ENCODE measurements around the gene RPUSD1. TPM values are rescaled to one million over a fixed set of nuclear protein-coding genes. Genes with fewer than 3 reads are reported as not detected.
"Not testable (repeated sequence)": the region's sequence is repeated elsewhere in the genome, so short reads cannot be mapped to it uniquely, and the experiment has no call there.

The RPUSD1 gene
- polyA plus RNA-seq (2013, experiment 1 of 2), result 20.2 TPM
- polyA plus RNA-seq (2013, experiment 2 of 2), result 20.1 TPM

- Histone ChIP-seq H2BK120ac (ENCODE audit: low read depth, low read length) (no peak within 1 kb of the TSS), H3K36me3 (ENCODE audit: control insufficient read depth in 1 of 2, insufficient read depth in 2 of 2, low read depth in 1 of 2, low read length in 2 of 2) (peaks cover 8 to 75% of the 10 kb centered on the region in 2 experiments), H2BK5ac (ENCODE audit: low read depth, low read length, poor library complexity, severe bottlenecking) (no peak within 1 kb of the TSS), H3K9ac (ENCODE audit: low read length) (peak within 1 kb of the TSS; percentile 90), H3K14ac (ENCODE audit: low read length in 2 of 2) (peak within 1 kb of the TSS in 1 of 2 experiments; percentile 88), H3K4me1 (ENCODE audit: control insufficient read depth, insufficient read depth, low read depth, low read length) (peaks cover 35% of the 10 kb centered on the region), H3K23ac (ENCODE audit: low read length in 2 of 2) (peak within 1 kb of the TSS; percentile 23 to 30), H3K4me2 (ENCODE audit: low read length, poor library complexity, severe bottlenecking) (peak within 1 kb of the TSS; percentile 95), H2AFZ (ENCODE audit: low read depth, low read length) (peak within 1 kb of the TSS; percentile 56), H3K27me3 (ENCODE audit: control insufficient read depth in 1 of 2, insufficient read depth in 1 of 2, low read length in 2 of 2) (peaks cover 0 to 8% of the 10 kb centered on the region in 2 experiments), H3K27ac (ENCODE audit: low read length, poor library complexity, severe bottlenecking) (no peak within 1 kb of the TSS), H4K91ac (ENCODE audit: low read length) (peak within 1 kb of the TSS; percentile 47), H2AK5ac (ENCODE audit: low read length, severe bottlenecking) (no peak within 1 kb of the TSS), H2BK12ac (ENCODE audit: low read length in 2 of 2) (peak within 1 kb of the TSS in 1 of 2 experiments; percentile 24), H3K9me3 (ENCODE audit: control insufficient read depth, low read length) (no peaks in the 10 kb centered on the region), H3K4ac (ENCODE audit: low read depth in 1 of 2, low read length in 2 of 2) (peak within 1 kb of the TSS in 1 of 2 experiments; percentile 51), H3K4me3 (ENCODE audit: insufficient read depth in 1 of 2, low read depth in 1 of 2, low read length in 2 of 2) (peak within 1 kb of the TSS; percentile 91 to 95), H2BK15ac (ENCODE audit: low read depth, poor library complexity, severe bottlenecking) (peak within 1 kb of the TSS; percentile 30), H3K18ac (ENCODE audit: low read depth in 1 of 2, low read length in 2 of 2) (peak within 1 kb of the TSS; percentile 71 to 91), H4K8ac (ENCODE audit: low read length) (peak within 1 kb of the TSS; percentile 75), H3K79me1 (replicated peaks; ENCODE audit: low read length, poor library complexity, severe bottlenecking) (peaks cover 39% of the 10 kb centered on the region)
- WGBS, result 0% methylated on average over 8 of the region's 45 CpGs
- peak; percentile 24 for DNase-seq
These were observed at the start of gene RPUSD1 for GRCh38 chr16:787978-788398. Gene RPUSD1 (minus strand): TSS chr16:788381. CDS start chr16:787737, 644 bp downstream.

- not testable (repeated sequence) for H3K4me3 ChIP-seq (ENCODE audit: insufficient read depth in 1 of 2, low read depth in 1 of 2, low read length in 2 of 2); H4K91ac ChIP-seq (ENCODE audit: low read length); H3K4me2 ChIP-seq (ENCODE audit: low read length, poor library complexity, severe bottlenecking); H2BK5ac ChIP-seq (ENCODE audit: low read depth, low read length, poor library complexity, severe bottlenecking); H3K27ac ChIP-seq (ENCODE audit: low read length, poor library complexity, severe bottlenecking); H3K14ac ChIP-seq (ENCODE audit: low read length in 2 of 2); H3K4me1 ChIP-seq (ENCODE audit: control insufficient read depth, insufficient read depth, low read depth, low read length); H3K9ac ChIP-seq (ENCODE audit: low read length); H3K79me1 ChIP-seq (replicated peaks; ENCODE audit: low read length, poor library complexity, severe bottlenecking); H3K23ac ChIP-seq (ENCODE audit: low read length in 2 of 2); H2AFZ ChIP-seq (ENCODE audit: low read depth, low read length); H3K36me3 ChIP-seq (ENCODE audit: control insufficient read depth in 1 of 2, insufficient read depth in 2 of 2, low read depth in 1 of 2, low read length in 2 of 2); DNase-seq; H3K18ac ChIP-seq (ENCODE audit: low read depth in 1 of 2, low read length in 2 of 2); H2AK5ac ChIP-seq (ENCODE audit: low read length, severe bottlenecking); H2BK12ac ChIP-seq (ENCODE audit: low read length in 2 of 2); H3K4ac ChIP-seq (ENCODE audit: low read depth in 1 of 2, low read length in 2 of 2); H2BK120ac ChIP-seq (ENCODE audit: low read depth, low read length); H4K8ac ChIP-seq (ENCODE audit: low read length); H2BK15ac ChIP-seq (ENCODE audit: low read depth, poor library complexity, severe bottlenecking)
- WGBS, result 64% methylated on average over 2 of the region's 3 CpGs
- Histone ChIP-seq H3K27me3 (ENCODE audit: control insufficient read depth in 1 of 2, insufficient read depth in 1 of 2, low read length in 2 of 2) (peaks cover 0 to 21% of the 10 kb centered on the region in 2 experiments), H3K9me3 (ENCODE audit: control insufficient read depth, low read length) (peaks cover 28% of the 10 kb centered on the region)
These were observed 48.6 kb upstream of the RPUSD1 start for GRCh38 chr16:836822-837221.

GRCh38 chr16:836221-836620 is 48.0 kb upstream of the RPUSD1 start:
- Histone ChIP-seq H3K4me3 (ENCODE audit: insufficient read depth in 1 of 2, low read depth in 1 of 2, low read length in 2 of 2) (no peak overlapping the region), H2BK120ac (ENCODE audit: low read depth, low read length) (no peak overlapping the region)

GRCh38 chr16:835373-835772 is 47.2 kb upstream of the RPUSD1 start:
- WGBS, result 88% methylated on average over 10 of the region's 10 CpGs
- H3K9ac ChIP-seq (ENCODE audit: low read length), result no peak overlapping the region
- DNase-seq, result no peak

More at GRCh38 chr16:836221-836620, 48.0 kb upstream of the RPUSD1 start:
- no peak overlapping the region for H3K9ac ChIP-seq (ENCODE audit: low read length)
- H3K4me1 ChIP-seq (ENCODE audit: control insufficient read depth, insufficient read depth, low read depth, low read length), result peaks cover 1% of the 10 kb centered on the region
- H3K27ac ChIP-seq (ENCODE audit: low read length, poor library complexity, severe bottlenecking), result no peak overlapping the region
- no peak overlapping the region for H3K4ac ChIP-seq (ENCODE audit: low read depth in 1 of 2, low read length in 2 of 2)
- no peak overlapping the region for H3K23ac ChIP-seq (ENCODE audit: low read length in 2 of 2)
- no peak overlapping the region for H4K91ac ChIP-seq (ENCODE audit: low read length)
- H3K27me3 ChIP-seq (ENCODE audit: control insufficient read depth in 1 of 2, insufficient read depth in 1 of 2, low read length in 2 of 2), result peaks cover 0 to 18% of the 10 kb centered on the region in 2 experiments
- WGBS, result 76% methylated on average over 4 of the region's 4 CpGs
- no peak overlapping the region for H2BK15ac ChIP-seq (ENCODE audit: low read depth, poor library complexity, severe bottlenecking)
- no peak for DNase-seq
- peaks cover 28% of the 10 kb centered on the region for H3K9me3 ChIP-seq (ENCODE audit: control insufficient read depth, low read length)
- no peak overlapping the region for H3K14ac ChIP-seq (ENCODE audit: low read length in 2 of 2)
- H4K8ac ChIP-seq (ENCODE audit: low read length), result no peak overlapping the region
- no peak overlapping the region for H2AK5ac ChIP-seq (ENCODE audit: low read length, severe bottlenecking)
- no peak overlapping the region for H2BK12ac ChIP-seq (ENCODE audit: low read length in 2 of 2)
- no peak overlapping the region for H3K18ac ChIP-seq (ENCODE audit: low read depth in 1 of 2, low read length in 2 of 2)
- H3K4me2 ChIP-seq (ENCODE audit: low read length, poor library complexity, severe bottlenecking), result no peak overlapping the region
- H2BK5ac ChIP-seq (ENCODE audit: low read depth, low read length, poor library complexity, severe bottlenecking), result no peak overlapping the region
- no peaks in the 10 kb centered on the region for H3K36me3 ChIP-seq (ENCODE audit: control insufficient read depth in 1 of 2, insufficient read depth in 2 of 2, low read depth in 1 of 2, low read length in 2 of 2)
- no peak overlapping the region for H2AFZ ChIP-seq (ENCODE audit: low read depth, low read length)
- H3K79me1 ChIP-seq (replicated peaks; ENCODE audit: low read length, poor library complexity, severe bottlenecking), result no peaks in the 10 kb centered on the region

More at GRCh38 chr16:835373-835772, 47.2 kb upstream of the RPUSD1 start:
- H2AFZ ChIP-seq (ENCODE audit: low read depth, low read length), result no peak overlapping the region
- H3K14ac ChIP-seq (ENCODE audit: low read length in 2 of 2), result no peak overlapping the region
- H2BK12ac ChIP-seq (ENCODE audit: low read length in 2 of 2), result no peak overlapping the region
- no peak overlapping the region for H3K4ac ChIP-seq (ENCODE audit: low read depth in 1 of 2, low read length in 2 of 2)
- peaks cover 0 to 21% of the 10 kb centered on the region in 2 experiments for H3K27me3 ChIP-seq (ENCODE audit: control insufficient read depth in 1 of 2, insufficient read depth in 1 of 2, low read length in 2 of 2)
- no peak overlapping the region for H2BK15ac ChIP-seq (ENCODE audit: low read depth, poor library complexity, severe bottlenecking)
- H4K91ac ChIP-seq (ENCODE audit: low read length), result no peak overlapping the region
- H2AK5ac ChIP-seq (ENCODE audit: low read length, severe bottlenecking), result no peak overlapping the region
- H3K18ac ChIP-seq (ENCODE audit: low read depth in 1 of 2, low read length in 2 of 2), result no peak overlapping the region
- H3K4me2 ChIP-seq (ENCODE audit: low read length, poor library complexity, severe bottlenecking), result no peak overlapping the region
- no peak overlapping the region for H3K23ac ChIP-seq (ENCODE audit: low read length in 2 of 2)
- H4K8ac ChIP-seq (ENCODE audit: low read length), result no peak overlapping the region
- H3K27ac ChIP-seq (ENCODE audit: low read length, poor library complexity, severe bottlenecking), result no peak overlapping the region
- H3K79me1 ChIP-seq (replicated peaks; ENCODE audit: low read length, poor library complexity, severe bottlenecking), result no peaks in the 10 kb centered on the region
- H3K9me3 ChIP-seq (ENCODE audit: control insufficient read depth, low read length), result peaks cover 28% of the 10 kb centered on the region
- peaks cover 1% of the 10 kb centered on the region for H3K4me1 ChIP-seq (ENCODE audit: control insufficient read depth, insufficient read depth, low read depth, low read length)
- H3K4me3 ChIP-seq (ENCODE audit: insufficient read depth in 1 of 2, low read depth in 1 of 2, low read length in 2 of 2), result no peak overlapping the region
- H3K36me3 ChIP-seq (ENCODE audit: control insufficient read depth in 1 of 2, insufficient read depth in 2 of 2, low read depth in 1 of 2, low read length in 2 of 2), result no peaks in the 10 kb centered on the region
- H2BK120ac ChIP-seq (ENCODE audit: low read depth, low read length), result no peak overlapping the region
- no peak overlapping the region for H2BK5ac ChIP-seq (ENCODE audit: low read depth, low read length, poor library complexity, severe bottlenecking)
